Suprapubic skin (tissue), 4 donors: ENCODE measurements around the gene SLC38A3. TPM values are rescaled to one million over a fixed set of nuclear protein-coding genes. Genes with fewer than 3 reads are reported as not detected.

ENCODE experiments used
- DNase-seq, 2 donors: peaks; one replicate each; pipeline ENCODE4 v3.0.0-alpha.2; 2019; ENCODE audit warnings: low spot score in 2 of 2
- H3K27ac ChIP-seq: fragments of 200-600 bp; sonication (generic); one replicate; pipeline ENCODE4 v1.5.1; 2019
- H3K27me3 ChIP-seq: fragments of 200-600 bp; sonication (generic); one replicate; pipeline ENCODE4 v1.5.1; 2019
- H3K36me3 ChIP-seq: fragments of 200-600 bp; sonication (generic); one replicate; pipeline ENCODE4 v1.5.1; 2019
- H3K4me1 ChIP-seq: fragments of 200-600 bp; sonication (generic); one replicate; pipeline ENCODE4 v1.5.1; 2019
- H3K4me3 ChIP-seq: fragments of 200-600 bp; sonication (generic); one replicate; pipeline ENCODE4 v1.5.1; 2019; ENCODE audit warnings: mild to moderate bottlenecking
- H3K9me3 ChIP-seq: fragments of 200-600 bp; sonication (generic); one replicate; pipeline ENCODE4 v1.5.1; 2019
- EP300 ChIP-seq: sonication (generic); formaldehyde crosslinking; IDR thresholded peaks from one replicate; pipeline ENCODE4 v1.6.1; 2017; ENCODE audit warnings: antibody characterized with exemption
- POLR2A ChIP-seq, 2 donors: fragments of 450-650 bp; IDR thresholded peaks; one replicate each; pipeline ENCODE4 v1.6.1; 2017; ENCODE audit warnings: antibody characterized with exemption in 2 of 2, mild to moderate bottlenecking in 2 of 2, moderate library complexity in 2 of 2
- POLR2AphosphoS5 ChIP-seq, 3 donors: sonication (generic); formaldehyde crosslinking; IDR thresholded peaks; one replicate each; pipeline ENCODE4 v1.6.1; 2017; ENCODE audit warnings: antibody characterized with exemption in 3 of 3
- WGBS: methylation state at CpG from one replicate; pipeline ENCODE4 v1.1.5; 2018; 5-methylcytosine and 5-hydroxymethylcytosine counted together
- total RNA-seq, 4 donors: library from RNA; depleted of rRNA; stranded (reverse); fragments of >200 nt; gene quantifications; one replicate each; pipeline ENCODE4 v1.1.0, GENCODE V29; 2016
- TF ChIP-seq, protein P1 (sequence below), 2 donors: fragments of 200-600 bp in 1 of 2; fragments of 450-650 bp in 1 of 2; sonication (generic) in 1 of 2; IDR thresholded peaks; one replicate each; pipeline ENCODE4 v1.5.1; 2016 to 2019; ENCODE audit warnings: antibody characterized with exemption in 2 of 2, mild to moderate bottlenecking in 1 of 2, moderate library complexity in 1 of 2

The SLC38A3 gene
- total RNA-seq, 4 donors from 2014 or later: 0.25 to 2.2 (median 1.00) TPM

DNA sequence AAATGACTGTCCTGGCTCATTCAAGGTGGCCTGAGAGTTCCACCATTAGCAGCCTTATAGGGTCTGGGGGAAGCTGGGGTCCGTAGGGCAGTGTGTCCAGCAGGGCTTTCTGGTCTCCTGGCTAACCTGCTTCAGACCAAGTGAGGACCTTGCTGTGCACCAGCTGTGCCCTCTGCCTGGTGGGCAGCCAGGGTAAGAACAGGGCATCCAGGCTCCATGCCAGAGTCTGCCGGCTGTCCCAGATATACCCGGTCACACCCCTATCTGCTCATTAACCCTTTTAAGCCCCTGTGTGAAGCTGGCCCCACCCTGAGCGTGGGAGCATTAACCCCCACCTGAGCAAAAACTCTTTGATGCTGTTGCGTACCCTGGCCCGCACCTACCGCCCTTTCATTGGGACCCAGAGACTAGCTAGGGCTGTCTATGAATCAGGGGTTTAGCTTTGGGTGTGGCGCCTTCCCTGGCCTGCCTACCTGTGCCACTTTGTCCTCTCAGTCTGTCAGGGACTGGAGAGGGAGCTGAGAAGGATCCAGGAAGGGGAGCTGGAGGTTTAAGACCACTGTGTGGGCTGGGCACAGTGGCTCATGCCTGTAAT is 32.3 kb upstream of the SLC38A3 start:
- Histone ChIP-seq H3K4me1 (peaks cover 62% of the 10 kb centered on the region), H3K36me3 (peaks cover 38% of the 10 kb centered on the region), H3K27ac (peak overlapping the region; percentile 35), H3K9me3 (no peaks in the 10 kb centered on the region), H3K4me3 (no peak overlapping the region), H3K27me3 (no peaks in the 10 kb centered on the region)
- WGBS: 60% methylated on average over 5 of the region's 8 CpGs
- no peak for DNase-seq
- TF ChIP-seq, protein P1, sequence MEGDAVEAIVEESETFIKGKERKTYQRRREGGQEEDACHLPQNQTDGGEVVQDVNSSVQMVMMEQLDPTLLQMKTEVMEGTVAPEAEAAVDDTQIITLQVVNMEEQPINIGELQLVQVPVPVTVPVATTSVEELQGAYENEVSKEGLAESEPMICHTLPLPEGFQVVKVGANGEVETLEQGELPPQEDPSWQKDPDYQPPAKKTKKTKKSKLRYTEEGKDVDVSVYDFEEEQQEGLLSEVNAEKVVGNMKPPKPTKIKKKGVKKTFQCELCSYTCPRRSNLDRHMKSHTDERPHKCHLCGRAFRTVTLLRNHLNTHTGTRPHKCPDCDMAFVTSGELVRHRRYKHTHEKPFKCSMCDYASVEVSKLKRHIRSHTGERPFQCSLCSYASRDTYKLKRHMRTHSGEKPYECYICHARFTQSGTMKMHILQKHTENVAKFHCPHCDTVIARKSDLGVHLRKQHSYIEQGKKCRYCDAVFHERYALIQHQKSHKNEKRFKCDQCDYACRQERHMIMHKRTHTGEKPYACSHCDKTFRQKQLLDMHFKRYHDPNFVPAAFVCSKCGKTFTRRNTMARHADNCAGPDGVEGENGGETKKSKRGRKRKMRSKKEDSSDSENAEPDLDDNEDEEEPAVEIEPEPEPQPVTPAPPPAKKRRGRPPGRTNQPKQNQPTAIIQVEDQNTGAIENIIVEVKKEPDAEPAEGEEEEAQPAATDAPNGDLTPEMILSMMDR (IDR thresholded peaks at IDR 0.05): no peak
- TF ChIP-seq POLR2A (IDR thresholded peaks at IDR 0.05): no peak

DNA sequence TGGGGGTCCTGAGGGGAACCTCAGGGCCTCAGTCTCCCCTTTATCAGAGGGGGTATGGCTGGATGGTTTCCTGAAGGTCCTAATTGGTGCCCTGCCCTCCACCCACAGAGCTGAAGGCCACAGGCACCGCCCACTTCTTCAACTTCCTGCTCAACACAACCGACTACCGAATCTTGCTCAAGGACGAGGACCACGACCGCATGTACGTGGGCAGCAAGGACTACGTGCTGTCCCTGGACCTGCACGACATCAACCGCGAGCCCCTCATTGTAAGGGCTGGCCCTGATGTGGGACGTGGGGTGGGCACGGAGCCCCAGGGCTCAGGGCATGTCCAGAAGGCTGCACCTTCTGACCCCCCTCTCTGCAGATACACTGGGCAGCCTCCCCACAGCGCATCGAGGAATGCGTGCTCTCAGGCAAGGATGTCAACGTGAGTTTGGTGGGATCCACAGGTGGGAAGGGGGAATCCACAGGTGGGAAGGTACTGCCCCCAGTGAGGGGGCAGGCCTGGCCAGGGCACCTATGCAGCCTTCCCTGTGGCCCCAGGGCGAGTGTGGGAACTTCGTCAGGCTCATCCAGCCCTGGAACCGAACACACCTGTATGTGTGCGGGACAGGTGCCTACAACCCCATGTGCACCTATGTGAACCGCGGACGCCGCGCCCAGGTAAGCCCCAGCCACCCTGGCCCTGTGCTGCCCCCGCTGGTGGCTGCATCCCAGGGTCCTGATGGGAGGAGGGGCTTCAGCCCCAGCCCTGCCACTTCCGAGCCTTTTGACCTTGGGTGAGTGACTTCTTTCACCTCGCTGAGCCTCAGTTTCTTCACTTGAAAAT is 31.2 kb upstream of the SLC38A3 start:
- 83% methylated on average over 18 of the region's 29 CpGs for WGBS
- DNase-seq: no peak
- TF ChIP-seq, protein P1 (IDR thresholded peaks at IDR 0.05): no peak
- no peak for TF ChIP-seq EP300
- no peak for TF ChIP-seq POLR2A (IDR thresholded peaks at IDR 0.05)
- Histone ChIP-seq H3K4me1 (peaks cover 50% of the 10 kb centered on the region), H3K4me3 (no peak overlapping the region), H3K27me3 (no peaks in the 10 kb centered on the region), H3K36me3 (peaks cover 42% of the 10 kb centered on the region), H3K27ac (no peak overlapping the region), H3K9me3 (no peaks in the 10 kb centered on the region)

DNA sequence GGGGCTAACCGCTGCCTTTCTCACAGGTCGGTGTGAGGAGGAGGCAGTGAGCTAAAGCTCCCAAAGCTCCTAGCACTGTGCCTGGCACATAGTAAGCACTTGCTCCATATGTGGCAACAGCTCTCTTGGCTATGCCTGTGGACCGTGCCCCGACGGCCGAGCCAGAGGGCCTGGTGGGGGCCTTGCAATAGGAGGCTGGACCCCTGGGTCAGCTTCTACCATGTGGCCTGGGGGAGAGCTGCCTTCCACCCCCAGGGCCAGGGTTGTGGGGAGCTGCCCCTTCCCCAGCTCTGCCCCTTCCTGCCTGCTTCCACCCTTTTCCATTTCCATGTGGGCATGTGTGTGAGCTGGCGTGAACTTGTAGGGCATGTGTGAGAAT is 30.6 kb upstream of the SLC38A3 start:
- no peaks in the 10 kb centered on the region for H3K27me3 ChIP-seq
- TF ChIP-seq EP300: no peak
- no peak for TF ChIP-seq POLR2AphosphoS5 (IDR thresholded peaks at IDR 0.05)
- TF ChIP-seq POLR2A (IDR thresholded peaks at IDR 0.05): no peak
- H3K36me3 ChIP-seq: peaks cover 44% of the 10 kb centered on the region
- DNase-seq: no peak
- no peak overlapping the region for H3K4me3 ChIP-seq
- H3K27ac ChIP-seq: no peak overlapping the region
- H3K4me1 ChIP-seq: peaks cover 44% of the 10 kb centered on the region
- WGBS: 100% methylated on average over 6 of the region's 7 CpGs
- H3K9me3 ChIP-seq: no peaks in the 10 kb centered on the region

DNA sequence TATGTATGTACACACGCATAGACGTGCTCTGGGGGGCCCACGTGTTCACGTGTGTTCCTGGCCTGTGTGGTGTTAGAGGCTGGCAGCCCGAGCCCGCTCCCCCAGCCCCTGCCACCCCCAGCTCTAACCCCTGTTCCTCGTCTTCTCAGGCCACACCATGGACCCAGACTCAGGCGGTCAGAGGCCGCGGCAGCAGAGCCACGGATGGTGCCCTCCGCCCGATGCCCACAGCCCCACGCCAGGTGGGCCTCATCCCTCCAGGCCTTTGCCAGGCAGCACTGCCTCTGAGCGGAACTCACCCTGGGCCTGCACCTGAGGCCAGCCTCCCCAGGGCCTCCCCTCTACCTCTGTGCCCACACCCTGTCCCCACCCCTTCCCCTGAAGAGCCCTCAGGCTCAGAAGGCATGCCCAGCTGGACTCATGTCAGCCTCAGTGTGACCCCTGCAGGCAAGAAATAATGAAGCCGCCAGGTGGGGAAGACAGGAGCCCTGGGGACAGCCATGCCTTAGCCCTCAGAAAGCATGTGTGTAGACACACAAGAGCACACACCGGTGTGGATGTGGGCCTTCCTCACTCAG is 30.0 kb upstream of the SLC38A3 start:
- Histone ChIP-seq H3K4me1 (peaks cover 39% of the 10 kb centered on the region), H3K4me3 (no peak overlapping the region), H3K27me3 (no peaks in the 10 kb centered on the region), H3K36me3 (peaks cover 44% of the 10 kb centered on the region), H3K27ac (no peak overlapping the region), H3K9me3 (no peaks in the 10 kb centered on the region)
- no peak for TF ChIP-seq EP300
- TF ChIP-seq, protein P1 (IDR thresholded peaks at IDR 0.05): no peak
- TF ChIP-seq POLR2AphosphoS5 (IDR thresholded peaks at IDR 0.05): no peak
- no peak for TF ChIP-seq POLR2A (IDR thresholded peaks at IDR 0.05)
- no peak for DNase-seq
- 90% methylated on average over 7 of the region's 17 CpGs for WGBS

DNA sequence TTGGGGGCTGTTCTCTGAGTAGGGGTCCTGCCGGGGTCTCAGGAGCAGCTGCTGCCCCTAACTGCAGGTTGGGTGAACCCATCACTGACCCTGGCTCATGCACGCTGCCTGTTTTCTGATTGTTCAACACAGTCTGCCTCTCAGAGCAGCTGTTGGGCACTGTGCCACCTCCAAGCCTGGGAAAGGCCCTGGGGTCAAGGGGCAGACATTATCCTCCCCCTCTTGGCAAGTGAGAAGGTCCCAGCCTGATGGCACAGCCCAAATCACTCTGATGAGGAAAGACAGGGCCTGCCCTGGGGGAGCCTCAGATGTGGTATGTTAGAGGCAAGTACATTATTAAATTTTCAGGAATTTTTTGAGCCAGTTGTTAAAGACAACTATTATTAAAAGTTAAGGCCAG is 27.7 kb upstream of the SLC38A3 start:
- Histone ChIP-seq H3K27me3 (no peaks in the 10 kb centered on the region), H3K4me1 (peaks cover 18% of the 10 kb centered on the region), H3K36me3 (peaks cover 59% of the 10 kb centered on the region), H3K9me3 (no peaks in the 10 kb centered on the region), H3K4me3 (no peak overlapping the region), H3K27ac (no peak overlapping the region)
- no CpG with 5 or more reads among the region's 2 CpGs for WGBS
- no peak for DNase-seq
- TF ChIP-seq EP300 (no peak), POLR2A (IDR thresholded peaks at IDR 0.05) (no peak), POLR2AphosphoS5 (IDR thresholded peaks at IDR 0.05) (no peak)
- TF ChIP-seq, protein P1 (IDR thresholded peaks at IDR 0.05): no peak
